ELR (cell line): ENCODE measurements around the gene SLC2A3.
"Not testable (repeated sequence)": the region's sequence is repeated elsewhere in the genome, so short reads cannot be mapped to it uniquely, and the experiment has no call there.

ENCODE experiments used
- DNase-seq: peaks from one replicate; pipeline ENCODE4 v3.0.0-alpha.2; 2015; ENCODE audit warnings: low read depth

SLC2A3 gene

DNA sequence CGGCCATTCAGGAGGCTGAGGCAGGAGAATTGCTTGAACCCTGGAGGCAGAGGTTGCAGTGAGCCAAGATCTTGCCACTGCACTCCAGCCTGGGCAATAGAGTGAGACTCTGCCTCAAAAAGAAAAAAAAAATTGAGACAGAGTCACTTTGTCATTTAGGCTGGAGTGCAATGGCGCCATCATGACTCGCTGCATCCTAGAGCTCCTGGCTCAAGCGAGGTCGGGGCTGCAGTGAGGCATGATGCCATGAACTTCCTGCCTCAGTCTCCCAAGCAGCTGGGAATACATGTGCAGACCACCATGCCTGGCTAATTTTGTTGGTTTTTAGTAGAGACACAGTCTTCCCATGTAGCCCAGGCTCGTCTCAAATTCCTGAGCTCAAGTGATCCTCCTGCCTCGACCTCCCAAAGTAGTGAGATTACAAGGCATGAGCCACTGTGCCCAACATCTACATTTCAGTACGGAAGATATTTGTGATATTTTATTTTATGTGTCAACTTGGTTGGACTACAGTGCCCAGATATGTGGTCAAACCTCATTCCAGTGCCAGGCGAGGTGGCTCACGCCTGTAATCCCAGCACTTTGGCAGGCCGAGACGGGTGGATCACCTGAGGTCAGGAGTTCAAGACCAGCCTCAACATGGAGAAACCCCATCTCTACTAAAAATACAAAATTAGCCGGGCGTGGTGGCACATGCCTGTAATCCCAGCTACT, 14.4 kb upstream of the SLC2A3 start:
- not testable (repeated sequence) for DNase-seq

DNA sequence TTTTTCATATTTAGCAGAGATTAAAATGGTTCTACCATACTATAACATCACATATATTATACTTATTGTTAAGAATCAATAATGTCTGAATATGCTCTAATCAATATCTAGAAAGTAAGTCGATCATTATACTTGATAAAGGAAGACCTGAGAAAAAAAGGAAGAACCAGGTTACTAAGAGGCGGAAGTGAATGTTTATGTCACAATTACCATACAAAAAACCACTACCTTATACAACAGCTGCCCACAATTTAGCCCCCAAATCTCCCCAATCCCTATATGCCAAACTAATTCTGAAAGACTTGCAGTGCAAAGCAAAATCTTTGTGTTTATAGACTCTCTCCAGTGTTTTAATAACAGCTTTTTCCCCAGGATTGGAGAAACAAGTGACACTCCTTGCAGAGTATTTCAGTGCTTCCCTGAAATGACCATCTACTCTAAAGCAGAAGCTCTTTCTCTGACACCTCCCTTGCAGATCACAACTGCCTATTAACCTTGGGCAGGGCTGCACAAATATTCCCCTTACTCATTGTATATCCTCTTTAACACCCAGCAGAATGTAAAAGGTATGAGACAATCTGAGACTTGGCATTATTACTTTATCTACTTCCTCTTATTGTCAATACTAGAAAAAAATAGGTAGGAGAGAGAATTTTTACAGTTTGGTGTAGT, 12.7 kb upstream of the SLC2A3 start:
- no peak for DNase-seq

DNA sequence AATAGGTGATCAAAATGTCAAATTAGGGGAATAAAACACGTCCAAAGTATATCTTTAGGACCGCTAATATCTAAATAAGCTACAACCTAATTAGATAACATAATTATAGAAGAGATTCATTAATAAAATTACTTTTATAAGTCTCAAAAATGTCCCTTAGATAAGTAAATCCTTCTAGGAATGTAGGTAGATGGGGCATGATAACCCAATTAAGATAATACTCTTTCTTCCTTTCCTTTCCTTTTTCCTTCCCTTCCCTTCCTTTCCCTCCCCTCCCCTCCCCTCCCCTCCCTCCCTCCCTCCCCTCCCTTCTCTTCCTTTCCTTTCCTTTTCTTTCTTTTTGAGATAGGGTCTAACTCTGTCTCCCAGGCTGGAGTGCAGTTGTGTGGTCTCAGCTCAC, 11.0 kb upstream of the SLC2A3 start:
- DNase-seq = no peak

DNA sequence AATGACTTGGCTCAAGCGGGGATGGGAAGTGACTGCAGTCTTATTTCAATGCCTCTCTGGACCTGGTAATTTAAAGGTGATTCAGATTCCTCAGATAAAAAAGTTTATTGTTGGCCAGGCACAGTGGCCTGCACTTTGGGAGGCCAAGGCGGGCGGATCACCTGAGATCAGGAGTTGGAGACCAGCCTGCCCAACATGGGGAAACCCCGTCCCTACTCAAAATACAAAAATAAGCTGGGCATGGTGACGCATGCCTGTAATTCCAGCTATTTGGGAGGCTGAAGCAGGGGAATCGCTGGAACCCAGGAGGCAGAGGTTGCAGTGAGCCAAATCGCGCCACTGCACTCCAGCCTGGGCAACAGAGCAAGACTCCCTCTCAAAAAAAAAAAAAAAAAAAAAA, 8.8 kb upstream of the SLC2A3 start:
- not testable (repeated sequence) for DNase-seq

DNA sequence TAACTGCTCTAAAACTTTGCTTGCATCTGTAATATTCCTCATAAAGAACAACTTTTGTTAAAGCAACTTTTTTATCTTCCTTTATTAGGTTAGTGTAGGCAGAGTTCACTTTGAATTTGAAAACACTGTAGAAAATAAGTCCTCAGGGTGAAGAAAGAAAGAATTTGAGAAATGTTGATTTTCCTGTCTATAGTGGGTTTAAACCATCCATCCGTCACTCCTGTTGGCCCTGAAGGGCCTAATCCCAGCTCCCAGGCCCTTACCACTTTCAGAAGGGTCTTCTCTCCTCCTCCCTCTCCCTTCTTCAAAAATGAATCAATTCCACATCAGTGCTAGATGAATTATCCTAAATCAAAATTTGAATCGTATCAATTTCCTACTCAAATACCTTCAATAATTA, 4.9 kb upstream of the SLC2A3 start:
- no peak for DNase-seq

DNA sequence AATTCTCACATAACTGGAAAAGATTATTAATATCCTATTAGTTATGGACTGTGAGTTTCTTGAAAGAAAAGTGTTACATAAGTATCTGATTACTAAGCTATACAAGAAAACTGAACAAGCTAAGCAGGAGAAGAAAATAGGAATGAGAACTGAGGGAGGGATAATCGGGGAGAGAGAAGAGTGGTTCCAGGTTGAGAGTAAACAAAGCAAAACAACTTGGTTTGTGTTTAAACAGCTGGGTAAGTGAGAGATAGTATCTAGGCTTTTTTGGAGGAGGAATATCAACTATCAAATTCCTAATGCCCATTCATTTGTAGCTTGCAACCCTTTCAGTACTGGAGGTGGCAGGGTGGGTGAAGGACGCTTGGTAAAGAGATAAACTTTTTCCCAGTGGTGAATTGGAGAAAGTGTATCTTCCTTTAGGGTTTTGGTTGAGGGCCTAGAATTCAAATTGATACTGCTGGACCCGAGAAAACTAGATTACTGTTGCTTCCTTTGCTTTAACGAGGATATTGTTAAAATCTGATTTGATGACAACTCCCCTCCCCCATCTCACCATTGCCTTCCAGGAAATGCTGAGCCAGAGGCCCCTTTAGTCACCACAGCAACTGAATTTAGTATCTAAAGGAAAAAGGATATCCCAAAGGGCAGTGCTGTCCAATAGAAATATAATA, 2.0 kb upstream of the SLC2A3 start:
- DNase-seq = peak; percentile 51

DNA sequence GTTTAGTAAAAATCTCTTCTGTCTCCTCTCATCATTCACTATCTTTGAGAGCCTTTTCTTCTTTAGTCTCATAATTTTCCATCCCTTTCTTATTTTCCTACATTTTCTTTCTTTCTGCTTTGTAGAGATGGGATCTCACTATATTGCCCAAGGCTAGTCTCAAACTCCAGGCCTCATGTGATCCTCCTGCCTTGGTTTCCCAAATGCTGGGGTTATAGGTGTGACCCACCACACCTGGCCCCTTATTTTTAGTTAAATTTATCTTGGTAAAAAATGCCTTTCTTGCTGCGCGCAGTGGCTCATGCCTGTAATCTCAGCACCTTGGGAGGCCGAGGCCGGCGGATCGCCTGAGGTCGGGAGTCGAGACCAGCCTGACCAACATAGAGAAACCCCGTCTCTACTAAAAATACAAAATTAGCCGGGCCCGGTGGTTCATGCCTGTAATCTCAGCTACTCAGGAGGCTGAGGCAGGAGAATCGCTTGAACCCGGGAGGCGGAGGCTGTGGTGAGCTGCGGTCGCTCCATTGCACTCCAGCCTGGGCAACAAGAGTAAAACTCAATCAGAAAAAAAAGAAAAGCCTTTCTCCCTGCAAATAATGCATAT, 996 bp downstream of the SLC2A3 start:
- peak; percentile 12 for DNase-seq

DNA sequence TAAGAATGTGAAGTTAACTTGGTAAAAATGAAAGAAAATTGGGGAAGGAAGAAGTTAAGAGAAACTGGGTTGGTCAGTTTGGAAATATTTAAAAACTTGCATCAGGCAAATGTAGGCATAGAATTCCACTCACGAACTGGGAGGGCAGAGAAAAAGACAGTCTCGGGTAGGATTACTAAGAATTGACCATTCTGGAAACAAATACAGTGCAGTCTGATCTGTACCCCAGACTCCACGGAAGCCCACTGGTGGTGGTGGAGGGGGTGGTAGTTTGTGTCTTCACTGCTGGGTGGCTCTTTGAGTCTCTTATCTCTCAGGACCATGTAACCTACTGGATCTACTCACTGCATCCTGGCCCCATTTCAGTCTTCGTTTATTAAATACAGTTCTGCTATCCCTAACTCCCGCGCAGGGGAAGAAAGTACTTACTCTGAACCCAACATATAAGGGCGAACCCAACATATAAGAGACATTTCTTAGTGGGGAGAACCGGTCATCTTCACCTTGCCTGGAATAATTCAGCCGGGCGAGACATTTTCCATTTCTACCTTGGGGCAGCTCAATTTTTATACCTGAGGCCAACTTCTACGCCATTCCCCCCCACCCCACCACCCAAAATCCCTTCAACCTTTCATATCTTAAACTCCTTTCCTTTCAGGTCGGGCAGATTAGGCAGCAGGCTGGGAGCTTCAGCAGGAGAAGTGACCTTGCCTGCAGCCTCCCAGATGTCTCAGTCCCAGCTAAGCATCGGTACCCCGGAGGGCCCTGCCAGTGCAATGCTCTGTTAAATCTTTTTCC, 1.7 kb downstream of the SLC2A3 start:
- peak; percentile 35 for DNase-seq

DNA sequence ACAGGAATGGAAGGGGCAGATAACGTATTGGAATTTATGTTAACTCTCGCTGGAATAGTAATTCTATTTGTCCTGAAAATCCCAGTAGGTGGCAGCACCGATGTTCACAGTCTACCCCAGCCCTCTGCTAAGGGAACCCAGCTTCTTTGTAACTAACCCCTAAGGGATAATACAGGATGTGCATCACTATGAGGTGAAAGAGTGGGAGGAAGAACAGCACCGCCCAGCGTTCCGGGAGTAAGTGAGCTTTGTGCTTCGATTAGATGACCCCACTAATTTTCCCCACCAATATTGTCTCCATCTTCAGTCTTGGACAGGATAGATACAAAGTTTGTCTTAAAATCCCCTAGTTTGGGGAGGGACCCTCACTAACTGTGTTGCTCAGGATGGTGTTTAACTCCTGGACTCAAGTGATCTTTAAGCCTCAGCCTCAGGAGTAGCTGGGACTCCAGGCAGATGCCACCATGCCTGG, 2.7 kb downstream of the SLC2A3 start:
- peak; percentile 98 for DNase-seq

DNA sequence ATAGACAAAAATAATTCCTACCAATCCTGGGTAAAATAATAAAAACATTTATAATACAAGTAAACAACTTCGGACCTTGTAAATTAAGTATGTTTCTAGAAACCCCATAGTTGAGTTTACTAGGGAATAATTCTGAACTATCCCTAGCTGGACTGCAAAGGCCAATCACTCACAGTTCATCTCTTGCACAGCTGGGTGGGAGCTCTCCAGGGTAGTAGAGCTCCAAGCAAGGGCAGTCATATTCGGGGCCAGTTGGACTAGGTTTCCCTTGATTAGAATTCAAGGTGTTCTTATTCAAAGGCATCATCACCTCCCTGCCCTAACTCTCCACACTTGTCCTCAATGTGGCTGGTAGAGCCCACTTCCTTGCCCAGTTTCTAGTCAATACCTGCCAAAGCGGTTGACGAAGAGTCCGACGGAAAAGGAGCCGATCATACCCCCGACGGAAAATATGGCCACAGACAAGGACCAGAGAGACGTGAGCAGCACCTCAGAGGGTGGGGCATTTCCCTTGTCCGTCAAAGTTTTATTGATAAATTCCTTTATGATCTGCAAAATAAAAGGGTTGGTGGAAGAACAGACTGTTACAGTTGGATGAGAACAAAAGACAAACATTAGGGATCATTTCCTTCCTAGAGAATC, 3.3 kb downstream of the SLC2A3 start:
- DNase-seq = not testable (repeated sequence)

DNA sequence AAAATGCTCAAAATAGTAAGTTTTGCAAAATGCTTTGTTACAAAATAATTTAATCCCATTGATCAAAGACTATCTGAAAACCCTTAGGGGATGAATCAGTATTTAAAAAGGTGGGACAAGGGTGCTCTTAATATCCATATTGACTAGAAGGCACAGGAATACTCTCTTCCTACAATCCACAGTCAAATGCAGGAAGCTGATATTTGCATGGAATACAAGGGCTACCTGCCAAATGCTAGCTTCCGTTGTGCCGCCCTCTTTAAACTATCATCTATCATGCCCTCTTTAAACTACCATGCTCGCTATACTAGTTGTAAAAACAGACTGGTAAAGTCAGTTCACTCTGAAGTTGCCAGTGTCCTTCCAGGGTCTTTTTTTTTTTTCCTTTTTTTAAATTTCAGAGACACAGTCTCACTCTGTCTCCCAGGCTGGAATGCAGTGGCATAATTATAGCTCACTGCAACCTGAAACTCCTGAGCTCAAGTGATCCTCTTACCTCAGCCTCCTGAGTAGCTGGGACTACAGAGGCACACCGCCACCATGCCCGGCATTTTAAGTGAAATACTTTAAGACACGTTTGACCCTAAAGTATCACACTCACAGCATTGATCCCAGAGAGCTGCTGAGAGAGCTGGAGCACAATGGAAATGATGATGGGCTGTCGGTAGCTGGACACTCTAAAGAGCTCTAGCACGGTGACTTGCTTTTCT, 6.7 kb downstream of the SLC2A3 start:
- DNase-seq = no peak

DNA sequence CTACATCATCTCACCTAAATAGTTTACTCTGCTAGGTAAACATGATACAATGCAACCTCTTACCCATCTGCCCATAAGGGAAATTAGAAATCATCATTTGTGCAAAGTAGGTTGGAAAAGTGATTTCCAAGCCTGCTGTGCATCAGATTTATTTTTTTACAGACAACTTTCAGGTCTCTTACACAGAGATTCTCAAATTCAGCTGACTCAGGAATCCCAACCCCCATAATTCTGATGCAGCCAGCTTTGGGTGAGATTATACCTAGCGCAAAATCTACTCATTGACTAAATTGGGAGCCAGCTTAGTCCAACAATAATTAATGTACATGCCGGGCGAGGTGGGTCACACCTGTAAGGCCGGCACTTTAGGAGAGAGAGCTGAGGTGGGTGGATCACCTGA, 8.5 kb downstream of the SLC2A3 start:
- no peak for DNase-seq

DNA sequence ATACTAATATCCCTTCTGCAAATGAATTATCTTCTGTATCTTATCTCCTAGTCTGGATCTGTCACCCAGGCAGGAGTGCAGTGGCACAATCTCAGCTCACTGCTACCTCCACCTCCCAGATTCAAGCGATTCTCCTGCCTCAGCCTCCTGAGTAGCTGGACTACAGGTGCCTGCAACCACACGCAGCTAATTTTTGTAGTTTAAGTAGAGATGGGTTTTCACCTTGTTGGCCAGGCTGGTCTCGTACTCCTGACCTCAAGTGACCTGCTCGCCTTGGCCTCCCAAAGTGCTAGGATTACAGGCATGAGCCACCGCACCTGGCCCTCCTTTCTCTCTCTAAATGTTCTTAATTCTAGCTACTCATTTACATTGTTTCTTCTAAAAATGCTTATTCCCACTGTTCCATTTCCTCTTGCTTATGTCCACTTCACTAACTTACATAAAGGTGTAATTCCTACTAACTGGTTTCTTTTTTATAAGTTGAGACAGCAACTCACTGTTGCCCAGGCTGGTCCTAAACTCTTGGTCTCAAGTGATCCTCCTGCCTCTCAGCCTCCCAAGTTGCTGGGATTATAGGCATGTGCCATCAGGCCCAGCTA, 9.8 kb downstream of the SLC2A3 start:
- not testable (repeated sequence) for DNase-seq

DNA sequence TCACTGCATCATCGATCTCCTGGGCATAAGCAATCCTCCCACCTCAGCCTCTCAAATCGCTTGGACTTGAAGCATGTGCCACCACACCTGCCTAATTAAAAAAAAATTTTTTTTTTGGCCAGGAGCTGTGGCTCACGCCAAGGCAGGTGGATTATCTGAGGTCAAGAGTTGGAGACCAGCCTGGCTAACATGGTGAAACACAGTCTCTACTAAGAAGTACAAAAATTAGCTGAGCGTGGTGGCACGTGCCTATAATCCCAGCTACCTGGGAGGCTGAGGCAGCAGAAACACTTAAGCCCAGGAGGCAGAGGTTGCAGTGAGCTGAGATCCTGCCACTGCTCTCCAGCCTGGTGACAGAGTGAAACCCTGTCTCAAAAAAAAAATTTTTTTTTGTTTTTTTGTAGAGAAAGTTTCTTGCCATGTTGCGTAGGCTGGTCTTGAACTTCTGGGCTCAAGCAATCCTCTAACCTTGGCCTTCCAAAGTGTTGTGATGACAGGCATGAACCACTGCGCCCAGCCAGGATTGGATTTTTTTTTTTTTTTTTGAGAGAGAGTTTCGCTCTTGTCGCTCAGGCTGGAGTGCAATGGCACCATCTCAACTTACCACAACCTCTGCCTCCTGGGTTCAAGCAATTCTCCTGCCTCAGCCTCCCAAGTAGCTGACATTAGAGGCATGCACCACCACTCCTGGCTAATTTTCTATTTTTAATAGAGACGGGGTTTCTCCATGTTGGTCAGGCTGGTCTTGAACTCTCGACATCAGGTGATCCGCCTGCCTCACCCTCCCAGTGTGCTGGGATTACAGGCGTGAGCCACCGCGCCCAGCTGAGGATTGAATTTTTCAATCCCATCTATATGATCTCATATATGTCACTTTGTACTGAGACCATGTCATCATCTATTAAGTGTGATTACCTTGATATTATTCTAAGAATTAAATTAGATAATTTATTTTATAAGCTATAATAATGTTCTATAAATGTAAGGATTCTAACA, 12.4 kb downstream of the SLC2A3 start:
- DNase-seq = no peak

DNA sequence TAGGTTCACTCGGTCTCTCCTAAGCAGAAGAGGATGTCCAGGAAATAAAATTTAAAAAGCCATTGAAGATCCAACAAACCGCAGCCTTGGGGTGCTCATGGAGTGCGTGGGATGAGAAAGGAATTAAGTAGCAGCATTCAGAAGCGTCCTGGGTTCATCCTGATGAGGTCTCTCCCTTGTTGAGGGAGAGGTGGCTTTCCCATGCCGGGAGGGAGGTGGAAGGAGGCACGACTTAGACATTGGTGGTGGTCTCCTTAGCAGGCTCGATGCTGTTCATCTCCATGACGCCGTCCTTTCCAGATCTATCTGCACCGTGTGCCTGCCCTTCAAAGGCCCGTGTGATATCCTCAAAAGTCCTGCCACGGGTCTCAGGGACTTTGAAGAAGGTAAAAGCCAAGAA, 14.8 kb downstream of the SLC2A3 start:
- not testable (repeated sequence) for DNase-seq

DNA sequence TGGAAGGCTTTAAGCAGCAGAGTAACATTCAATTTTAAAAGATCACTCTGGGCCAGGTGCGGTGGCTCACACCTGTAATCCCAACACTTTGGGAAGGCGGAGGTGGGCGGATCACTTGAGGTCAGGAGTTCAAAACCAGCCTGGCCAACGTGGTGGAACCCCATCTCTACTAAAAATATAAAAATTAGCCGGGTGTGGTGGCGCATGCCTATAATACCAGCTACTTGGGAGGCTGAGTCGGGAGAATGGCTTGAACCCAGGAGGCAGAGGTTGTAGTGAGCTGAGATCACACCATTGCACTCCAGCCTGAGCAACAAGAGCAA, 17.8 kb downstream of the SLC2A3 start:
- DNase-seq = not testable (repeated sequence)

DNA sequence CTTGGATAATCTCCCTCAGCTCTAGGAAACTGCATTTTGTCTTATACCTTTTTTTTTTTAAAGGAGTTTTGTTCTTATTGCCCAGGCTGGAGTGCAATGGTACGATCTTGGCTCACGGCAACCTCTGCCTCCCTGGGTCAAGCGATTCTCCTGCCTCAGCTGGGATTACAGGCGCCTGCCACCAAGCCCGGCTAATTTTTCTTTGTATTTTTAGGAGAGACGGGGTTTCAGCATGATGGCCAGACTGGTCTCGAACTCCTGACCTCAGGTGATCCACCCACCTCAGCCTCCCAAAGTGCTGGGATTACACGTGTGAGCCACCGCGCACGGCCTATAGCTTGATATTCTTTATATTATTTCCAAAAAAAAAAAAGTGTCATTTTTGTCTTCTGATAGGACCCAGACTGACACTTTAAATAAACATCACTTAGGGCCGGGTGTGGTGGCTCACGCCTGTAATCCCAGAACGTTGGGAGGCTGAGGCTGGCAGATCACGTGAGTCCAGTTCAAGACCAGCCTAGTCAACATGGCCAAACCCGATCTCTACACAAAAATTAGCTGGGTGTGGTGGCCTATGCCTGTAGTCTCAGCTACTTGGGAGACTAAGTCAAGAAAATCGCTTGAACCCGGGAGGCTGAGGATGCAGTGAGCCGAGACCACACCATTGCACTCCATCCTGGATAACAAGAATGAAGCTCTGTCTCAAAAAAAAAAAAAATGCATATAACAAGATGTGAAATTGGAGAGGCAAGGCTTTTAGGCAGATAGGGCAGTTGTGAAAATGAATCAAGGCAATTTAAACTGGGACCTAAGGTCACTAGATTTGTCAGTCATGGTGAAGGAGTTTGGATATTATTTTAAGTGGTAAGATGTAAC, 18.4 kb downstream of the SLC2A3 start:
- no peak for DNase-seq

DNA sequence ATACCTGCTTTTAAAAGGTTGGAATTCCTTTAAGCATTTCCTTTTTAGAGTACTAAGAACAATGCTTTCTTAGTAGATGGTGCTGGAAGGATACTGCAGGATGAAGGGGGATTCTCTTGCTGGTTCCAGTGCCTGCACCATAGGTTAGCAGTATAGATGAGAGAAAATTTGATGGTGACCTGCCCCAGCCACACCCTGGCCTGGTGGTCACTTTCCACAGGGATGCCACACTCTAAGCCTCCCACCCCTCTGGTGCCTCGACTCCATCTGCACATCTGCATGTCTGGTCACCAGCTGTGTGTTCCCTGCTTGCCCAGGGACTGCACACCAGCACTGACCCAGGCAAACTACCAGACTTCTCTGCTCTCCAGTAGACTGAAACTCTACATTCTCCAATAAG, 19.1 kb downstream of the SLC2A3 start:
- no peak for DNase-seq
